H1 (cell line): Measurements from ENCODE around the gene AATK. TPM values are rescaled to one million over a fixed set of nuclear protein-coding genes. Genes with fewer than 3 reads are reported as not detected.

ENCODE experiments used
- ATF3 ChIP-seq: IDR thresholded peaks from 2 replicates; pipeline ENCODE4 v1.6.1; 2011; ENCODE audit warnings: low read depth, mild to moderate bottlenecking, low read length; ENCODE audit not compliant: insufficient read depth
- CHD2 ChIP-seq: IDR thresholded peaks from 2 replicates; pipeline ENCODE4 v1.6.1; 2012; ENCODE audit warnings: low read length, improper control_type of control experiment
- CHD7 ChIP-seq: fragments of 300-600 bp; sonication (generic); IDR thresholded peaks from 2 replicates; pipeline ENCODE4 v1.7.1; 2012; ENCODE audit warnings: low read length, moderate library complexity, mild to moderate bottlenecking, inconsistent platforms; ENCODE audit not compliant: insufficient replicate concordance
- GTF2F1 ChIP-seq: IDR thresholded peaks from 2 replicates; pipeline ENCODE4 v1.6.1; 2012; ENCODE audit warnings: low read depth, low read length, improper control_type of control experiment, borderline replicate concordance
- KDM1A ChIP-seq: fragments of 200-600, 300-600 bp; sonication (generic); IDR thresholded peaks from 2 replicates; pipeline ENCODE4 v1.7.1; 2016; ENCODE audit warnings: mild to moderate bottlenecking, low read length, borderline replicate concordance
- MAFK ChIP-seq: IDR thresholded peaks from 2 replicates; pipeline ENCODE4 v1.6.1; 2012; ENCODE audit warnings: low read depth, mild to moderate bottlenecking, improper control_type of control experiment, low read length
- POLR2A ChIP-seq, 2 experiments: IDR thresholded peaks; 1 replicate in 1 of 2; 2 replicates in 1 of 2; pipeline ENCODE4 v1.6.1; 2011; ENCODE audit warnings: low read depth in 2 of 2, low read length in 2 of 2, mild to moderate bottlenecking in 2 of 2; ENCODE audit errors: control extremely low read depth in 1 of 2
- POLR2AphosphoS5 ChIP-seq: IDR thresholded peaks from 2 replicates; pipeline ENCODE4 v1.6.1; 2011; ENCODE audit warnings: low read depth, low read length
- TAF1 ChIP-seq: IDR thresholded peaks from 2 replicates; pipeline ENCODE4 v1.6.1; 2011; ENCODE audit warnings: mild to moderate bottlenecking, low read depth, low read length
- TEAD4 ChIP-seq: IDR thresholded peaks from 2 replicates; pipeline ENCODE4 v1.6.1; 2012; ENCODE audit warnings: low read depth, low read length, inconsistent platforms, mixed read lengths
- polyA plus RNA-seq, 7 experiments: library from polyadenylated mRNA; depleted of rRNA in 3 of 7; stranded (reverse) in 5 of 7; unstranded in 2 of 7; fragments of >200 nt in 5 of 7; fragments of 200-250 nt in 2 of 7; gene quantifications; 1 replicate in 5 of 7; 2 replicates in 1 of 7; 4 replicates in 1 of 7; pipeline versions ENCODE4 v1.2.1 to v1.2.3, GENCODE V29; 2011 to 2013; ENCODE audit warnings: missing spikeins in 2 of 7, mixed read lengths in 2 of 7
- total RNA-seq: library from RNA; stranded (reverse); fragmentation: NEBNext Ultra II Directional; extraction: Animal tissue kit (Norgen Biotek cat#: 25700); gene quantifications from 2 replicates; pipeline ENCODE4 v1.2.1, GENCODE V29; 2021

The AATK gene
- total and polyA plus RNA-seq, 2 of the 8 experiments (the other 6 are each of a cell fraction or from before 2014, with no cell fraction given), result 1.7 to 3.5 TPM

GRCh38 chr17:81142301-81143199, 23.5 kb downstream of the AATK start (continued):
- TF ChIP-seq KDM1A (no peak), POLR2A (IDR thresholded peaks at IDR 0.05; ENCODE audit: control extremely low read depth in 1 of 2, low read depth in 2 of 2, low read length in 2 of 2) (no peak), POLR2AphosphoS5 (no peak), MAFK (no peak), TEAD4 (no peak), CHD2 (no peak), TAF1 (no peak), ATF3 (no peak), GTF2F1 (no peak), CHD7 (no peak)
